Esophagus muscularis mucosa (tissue), 3 donors: ENCODE data around the gene DPP9.

Experiments
- EP300 ChIP-seq: sonication (generic); formaldehyde crosslinking; IDR thresholded peaks from one replicate; pipeline ENCODE4 v1.6.1; 2017; ENCODE audit warnings: antibody characterized with exemption
- TF ChIP-seq, protein P1 (sequence below), 3 experiments: fragments of 200-600 bp in 2 of 3; fragments of 450-650 bp in 1 of 3; sonication (generic) in 2 of 3; IDR thresholded peaks; one replicate each; pipeline ENCODE4 v1.5.1; 2017 to 2019; ENCODE audit warnings: antibody characterized with exemption in 3 of 3, mild to moderate bottlenecking in 2 of 3, moderate library complexity in 1 of 3

DNA sequence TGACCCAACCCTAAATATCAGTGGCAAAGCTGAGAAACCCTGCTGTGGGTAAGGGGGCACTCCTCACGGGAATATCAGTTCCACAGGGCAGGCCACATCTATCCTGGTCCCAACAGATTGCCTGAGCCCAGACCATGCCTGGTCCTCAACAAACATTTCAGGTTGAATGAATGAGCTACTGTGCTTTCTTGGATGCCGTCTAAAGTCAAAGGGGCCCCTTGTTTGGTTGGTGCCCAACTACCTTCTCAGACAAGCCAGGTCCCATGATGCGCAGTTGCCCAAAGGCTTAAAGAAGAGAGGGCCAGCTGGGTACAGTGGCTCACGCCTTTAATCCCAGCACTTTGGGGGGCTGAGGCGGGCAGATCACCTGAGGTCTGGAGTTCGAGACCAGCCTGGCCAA lies 2.4 kb downstream of the DPP9 start:
- TF ChIP-seq EP300: no peak
- TF ChIP-seq, protein P1, sequence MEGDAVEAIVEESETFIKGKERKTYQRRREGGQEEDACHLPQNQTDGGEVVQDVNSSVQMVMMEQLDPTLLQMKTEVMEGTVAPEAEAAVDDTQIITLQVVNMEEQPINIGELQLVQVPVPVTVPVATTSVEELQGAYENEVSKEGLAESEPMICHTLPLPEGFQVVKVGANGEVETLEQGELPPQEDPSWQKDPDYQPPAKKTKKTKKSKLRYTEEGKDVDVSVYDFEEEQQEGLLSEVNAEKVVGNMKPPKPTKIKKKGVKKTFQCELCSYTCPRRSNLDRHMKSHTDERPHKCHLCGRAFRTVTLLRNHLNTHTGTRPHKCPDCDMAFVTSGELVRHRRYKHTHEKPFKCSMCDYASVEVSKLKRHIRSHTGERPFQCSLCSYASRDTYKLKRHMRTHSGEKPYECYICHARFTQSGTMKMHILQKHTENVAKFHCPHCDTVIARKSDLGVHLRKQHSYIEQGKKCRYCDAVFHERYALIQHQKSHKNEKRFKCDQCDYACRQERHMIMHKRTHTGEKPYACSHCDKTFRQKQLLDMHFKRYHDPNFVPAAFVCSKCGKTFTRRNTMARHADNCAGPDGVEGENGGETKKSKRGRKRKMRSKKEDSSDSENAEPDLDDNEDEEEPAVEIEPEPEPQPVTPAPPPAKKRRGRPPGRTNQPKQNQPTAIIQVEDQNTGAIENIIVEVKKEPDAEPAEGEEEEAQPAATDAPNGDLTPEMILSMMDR (IDR thresholded peaks at IDR 0.05): no peak
